Endothelial cell of umbilical vein (primary cell): ENCODE results near the gene ZNF543. TPM values are rescaled to one million over a fixed set of nuclear protein-coding genes. Genes with fewer than 3 reads are reported as not detected.

ENCODE experiments used
- BruUV-seq: library from RNA; stranded (reverse); fragments of 400-500 nt; replicated peaks from 2 replicates; lab custom pipeline; 2021; lab: Mats Ljungman, UMichigan
- CTCF ChIA-PET: fragments of 300-600, 350-600 bp; sonication (Branson Sonifier 250); formaldehyde crosslinking; loops from one replicate; lab custom pipeline; 2021; ENCODE audit warnings: antibody characterized with exemption, inconsistent platforms; lab: Charles Lee
- POLR2A ChIA-PET: fragments of 300-600, 350-600 bp; sonication (Branson Sonifier 250); formaldehyde crosslinking; loops from one replicate; lab custom pipeline; 2021; ENCODE audit warnings: antibody characterized with exemption, inconsistent platforms; lab: Charles Lee
- DNase-seq: peaks from one replicate; pipeline ENCODE4 v3.0.0-alpha.2; 2011; ENCODE audit warnings: low read depth, low spot score
- FAIRE-seq: peaks from 2 replicates; lab custom pipeline; 2011; peaks lifted over from hg19 to GRCh38; lab: Jason Lieb, UNC
- H2AFZ ChIP-seq: 2 replicates; pipeline ENCODE4 v1.6.0; 2012; ENCODE audit warnings: low read depth, low read length, control low read depth, inconsistent platforms
- H3K27ac ChIP-seq: 2 replicates; pipeline ENCODE4 v1.5.1; 2011; ENCODE audit warnings: low read depth, mild to moderate bottlenecking, control low read depth, low read length, moderate library complexity; ENCODE audit not compliant: insufficient read depth
- H3K27me3 ChIP-seq, 2 experiments: 2 replicates each; pipeline versions ENCODE4 v1.6.0 to v1.6.1; 2011; ENCODE audit warnings: low read length in 2 of 2, mixed read lengths in 1 of 2; ENCODE audit not compliant: control insufficient read depth in 2 of 2, insufficient read depth in 2 of 2
- H3K36me3 ChIP-seq, 2 experiments: 2 replicates in 1 of 2; 3 replicates in 1 of 2; pipeline ENCODE4 v1.5.1; 2011; ENCODE audit warnings: low read length in 2 of 2, mild to moderate bottlenecking in 1 of 2, moderate library complexity in 1 of 2; ENCODE audit not compliant: control insufficient read depth in 2 of 2, insufficient read depth in 2 of 2; ENCODE audit errors: extremely low read depth in 1 of 2
- H3K4me1 ChIP-seq: 3 replicates; pipeline ENCODE4 v1.5.1; 2011; ENCODE audit warnings: mild to moderate bottlenecking, low read length; ENCODE audit not compliant: control insufficient read depth, insufficient read depth; ENCODE audit errors: extremely low read depth
- H3K4me2 ChIP-seq: 2 replicates; pipeline ENCODE4 v1.6.1; 2011; ENCODE audit warnings: low read length, control low read depth, mixed read lengths; ENCODE audit not compliant: insufficient read depth
- H3K4me3 ChIP-seq, 3 experiments: fragments of 200-600 bp in 1 of 3; sonication (generic), shearing (Covaris generic) in 1 of 3; replicated peaks in 1 of 3; 2 replicates each; pipeline ENCODE4 v1.5.1; 2011 to 2016; ENCODE audit warnings: control low read depth in 3 of 3, low read length in 3 of 3, mild to moderate bottlenecking in 2 of 3, inconsistent platforms in 1 of 3, low read depth in 1 of 3, moderate library complexity in 1 of 3; ENCODE audit not compliant: insufficient read depth in 1 of 3
- H3K79me2 ChIP-seq: 2 replicates; pipeline ENCODE4 v1.6.0; 2012; ENCODE audit warnings: low read length, inconsistent platforms; ENCODE audit not compliant: control insufficient read depth, insufficient read depth
- H3K9ac ChIP-seq: replicated peaks from 2 replicates; pipeline ENCODE3; 2011; ENCODE audit warnings: low read length, control low read depth; ENCODE audit not compliant: insufficient read depth; ENCODE audit errors: extremely low read depth
- H3K9me1 ChIP-seq: replicated peaks from 3 replicates; pipeline ENCODE4 v1.6.0; 2011; ENCODE audit warnings: mild to moderate bottlenecking, low read length; ENCODE audit not compliant: control insufficient read depth, insufficient read depth; ENCODE audit errors: extremely low read depth
- H3K9me3 ChIP-seq: replicated peaks from 2 replicates; pipeline ENCODE4 v1.5.1; 2012; ENCODE audit warnings: low read length, inconsistent platforms; ENCODE audit not compliant: control insufficient read depth, insufficient read depth
- H4K20me1 ChIP-seq: replicated peaks from 2 replicates; pipeline ENCODE3; 2011; ENCODE audit warnings: mild to moderate bottlenecking, low read length; ENCODE audit not compliant: control insufficient read depth, insufficient read depth; ENCODE audit errors: extremely low read depth
- GATA2 ChIP-seq: IDR thresholded peaks from 2 replicates; pipeline ENCODE4 v1.7.0; 2011; ENCODE audit warnings: low read depth, mild to moderate bottlenecking, moderate library complexity, mixed read lengths, low read length; ENCODE audit not compliant: insufficient read length, insufficient read depth
- JUN ChIP-seq: IDR thresholded peaks from 2 replicates; pipeline ENCODE4 v1.6.1; 2011; ENCODE audit warnings: borderline replicate concordance, low read depth; ENCODE audit not compliant: insufficient read length, insufficient read depth
- MYC ChIP-seq: IDR thresholded peaks from one replicate; pipeline ENCODE4 v1.6.1; 2011; ENCODE audit warnings: mild to moderate bottlenecking, low read depth, low read length
- POLR2A ChIP-seq: IDR thresholded peaks from 2 replicates; pipeline ENCODE4 v1.6.1; 2012; ENCODE audit warnings: low read depth, mild to moderate bottlenecking, control low read depth, low read length
- POLR2AphosphoS5 ChIP-seq: IDR thresholded peaks from 2 replicates; pipeline ENCODE4 v1.6.1; 2012; ENCODE audit warnings: low read depth, mild to moderate bottlenecking, control low read depth, low read length, moderate library complexity; ENCODE audit not compliant: insufficient read depth
- dilution Hi-C: fragments of 300-500 bp; cut with MboI; formaldehyde crosslinking; loops from one replicate; pipeline ENCODE4 v1.15.0; 2019; ENCODE audit warnings: low sequenced_read_pairs; ENCODE audit not compliant: extremely low pct_ligation_motif_present
- intact Hi-C: fragments of 100-400 bp; cut with micrococcal nuclease; formaldehyde crosslinking; loops from one replicate; pipeline ENCODE4 v1.10.0; 2022
- polyA plus RNA-seq, 4 experiments: library from polyadenylated mRNA; depleted of rRNA in 3 of 4; stranded (reverse) in 3 of 4; unstranded in 1 of 4; fragments of >200 nt; gene quantifications; 2 replicates each; pipeline versions ENCODE4 v1.2.1 to v1.2.3, GENCODE V29; 2011 to 2012; ENCODE audit warnings: missing spikeins in 1 of 4
- total RNA-seq: library from RNA; stranded (reverse); gene quantifications from 2 replicates; pipeline ENCODE4 v1.2.3, GENCODE V29; 2021
- TF ChIP-seq, protein P1 (sequence below), 2 donors: IDR thresholded peaks; 1 replicate in 1 of 2; 2 replicates in 1 of 2; pipeline ENCODE4 v1.5.1; 2011; ENCODE audit warnings: low read length in 2 of 2, mild to moderate bottlenecking in 2 of 2, moderate library complexity in 2 of 2, control low read depth in 1 of 2, inconsistent platforms in 1 of 2, low read depth in 1 of 2; ENCODE audit not compliant: insufficient read depth in 1 of 2; ENCODE audit errors: extremely low read depth in 1 of 2

Gene ZNF543
- total and polyA plus RNA-seq, 2 donors (not counting 3 experiments of a cell fraction or from before 2014, with no cell fraction given), result 1.1 to 5.3 TPM

DNA sequence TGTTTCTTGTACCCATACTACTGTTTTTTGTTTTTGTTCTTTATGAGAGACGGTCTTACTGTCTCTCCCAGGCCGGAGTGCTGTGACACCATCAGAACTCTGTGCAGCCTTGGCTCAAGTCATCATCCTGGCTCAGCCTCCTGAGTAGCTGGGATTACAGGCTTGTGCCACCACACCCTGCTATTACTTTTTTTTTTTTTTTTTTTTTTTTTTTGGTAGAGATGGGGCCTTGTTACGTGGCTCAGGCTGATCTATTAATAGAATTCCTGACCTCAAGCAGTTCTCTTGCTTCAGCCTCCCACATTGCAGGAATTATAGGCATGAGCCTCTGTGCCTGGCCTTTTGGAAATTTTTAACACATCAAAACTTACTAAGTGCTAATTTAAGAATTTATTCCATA is 27.9 kb downstream of the ZNF543 start:
- CTCF ChIA-PET, result no interaction called here
- no peak overlapping the region for H3K27ac ChIP-seq
- H3K36me3 ChIP-seq, result no peaks in the 10 kb centered on the region
- dilution Hi-C loops (no loop called here), intact Hi-C loops (no loop called here)
- BruUV-seq, result no TSS peak
- peaks cover 11% of the 10 kb centered on the region for H3K79me2 ChIP-seq
- no peak overlapping the region for H3K4me3 ChIP-seq
- H3K9me1 ChIP-seq, result no peaks in the 10 kb centered on the region
- H2AFZ ChIP-seq, result no peak overlapping the region
- H3K9ac ChIP-seq, result no peak overlapping the region
- peaks cover 0 to 3% of the 10 kb centered on the region in 2 experiments for H3K27me3 ChIP-seq
- peaks cover 8% of the 10 kb centered on the region for H3K4me1 ChIP-seq
- POLR2A ChIA-PET, result no interaction called here
- TF ChIP-seq, protein P1, sequence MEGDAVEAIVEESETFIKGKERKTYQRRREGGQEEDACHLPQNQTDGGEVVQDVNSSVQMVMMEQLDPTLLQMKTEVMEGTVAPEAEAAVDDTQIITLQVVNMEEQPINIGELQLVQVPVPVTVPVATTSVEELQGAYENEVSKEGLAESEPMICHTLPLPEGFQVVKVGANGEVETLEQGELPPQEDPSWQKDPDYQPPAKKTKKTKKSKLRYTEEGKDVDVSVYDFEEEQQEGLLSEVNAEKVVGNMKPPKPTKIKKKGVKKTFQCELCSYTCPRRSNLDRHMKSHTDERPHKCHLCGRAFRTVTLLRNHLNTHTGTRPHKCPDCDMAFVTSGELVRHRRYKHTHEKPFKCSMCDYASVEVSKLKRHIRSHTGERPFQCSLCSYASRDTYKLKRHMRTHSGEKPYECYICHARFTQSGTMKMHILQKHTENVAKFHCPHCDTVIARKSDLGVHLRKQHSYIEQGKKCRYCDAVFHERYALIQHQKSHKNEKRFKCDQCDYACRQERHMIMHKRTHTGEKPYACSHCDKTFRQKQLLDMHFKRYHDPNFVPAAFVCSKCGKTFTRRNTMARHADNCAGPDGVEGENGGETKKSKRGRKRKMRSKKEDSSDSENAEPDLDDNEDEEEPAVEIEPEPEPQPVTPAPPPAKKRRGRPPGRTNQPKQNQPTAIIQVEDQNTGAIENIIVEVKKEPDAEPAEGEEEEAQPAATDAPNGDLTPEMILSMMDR (IDR thresholded peaks at IDR 0.05; ENCODE audit: extremely low read depth in 1 of 2, insufficient read depth in 1 of 2, low read depth in 1 of 2, low read length in 2 of 2), result no peak
- TF ChIP-seq JUN (no peak), GATA2 (no peak), POLR2AphosphoS5 (no peak), POLR2A (no peak), MYC (no peak)
- FAIRE-seq, result no peak
- H3K4me2 ChIP-seq, result no peak overlapping the region
- DNase-seq, result no peak
- no peaks in the 10 kb centered on the region for H4K20me1 ChIP-seq
- H3K9me3 ChIP-seq, result no peaks in the 10 kb centered on the region
